NCI-H345 treated with DMSO at 0.1 percent for 48 hours (cell line): ENCODE results near the gene PPT1.

ENCODE experiments used
- DNase-seq: peaks from one replicate; lab custom pipeline; 2025; ENCODE audit not compliant: unreplicated experiment; lab: John Stamatoyannopoulos, UW

Gene PPT1

DNA sequence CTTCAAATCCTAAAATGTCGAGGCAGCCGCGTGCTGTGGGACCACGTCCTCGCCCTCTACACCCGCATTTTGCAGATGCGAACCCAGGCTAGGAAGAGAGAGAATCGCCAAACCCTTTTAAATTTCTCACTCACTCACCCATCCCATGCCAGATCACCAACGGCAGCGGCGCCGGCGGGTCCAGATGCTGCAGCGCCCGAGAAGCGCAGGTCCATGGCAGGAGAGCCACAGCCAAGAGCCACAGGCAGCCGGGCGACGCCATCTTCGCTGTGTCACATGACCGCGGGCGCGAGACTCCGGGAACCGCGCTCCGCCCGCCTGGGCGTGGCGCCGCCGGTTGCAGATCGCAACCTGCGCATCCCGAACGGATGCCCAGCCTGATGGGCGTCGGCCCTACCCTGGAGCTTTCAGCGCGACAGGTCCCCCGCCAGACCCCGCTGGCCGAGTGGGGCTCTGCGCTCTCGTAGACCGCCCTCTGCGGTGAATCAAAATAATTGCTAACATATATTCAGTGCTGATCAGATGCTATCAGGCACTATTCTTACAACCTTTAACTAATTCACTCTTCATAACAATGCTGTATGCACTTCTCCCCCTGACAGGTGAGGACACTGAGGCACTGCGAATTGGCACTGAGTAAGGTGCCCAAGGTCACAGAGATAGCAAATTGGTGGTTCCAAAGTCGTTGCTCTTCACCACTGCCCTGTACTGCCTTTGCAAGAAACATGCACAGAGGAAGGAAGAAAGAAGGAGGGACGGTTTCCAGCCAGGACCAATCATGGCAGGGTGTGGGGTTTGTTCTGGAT lies at the start of gene PPT1:
Gene PPT1, minus strand, starts transcription at position 276 of the 806 bp plus-strand sequence. Its CDS starts 14 bp downstream, at position 262.
- peak; percentile 75 for DNase-seq

DNA sequence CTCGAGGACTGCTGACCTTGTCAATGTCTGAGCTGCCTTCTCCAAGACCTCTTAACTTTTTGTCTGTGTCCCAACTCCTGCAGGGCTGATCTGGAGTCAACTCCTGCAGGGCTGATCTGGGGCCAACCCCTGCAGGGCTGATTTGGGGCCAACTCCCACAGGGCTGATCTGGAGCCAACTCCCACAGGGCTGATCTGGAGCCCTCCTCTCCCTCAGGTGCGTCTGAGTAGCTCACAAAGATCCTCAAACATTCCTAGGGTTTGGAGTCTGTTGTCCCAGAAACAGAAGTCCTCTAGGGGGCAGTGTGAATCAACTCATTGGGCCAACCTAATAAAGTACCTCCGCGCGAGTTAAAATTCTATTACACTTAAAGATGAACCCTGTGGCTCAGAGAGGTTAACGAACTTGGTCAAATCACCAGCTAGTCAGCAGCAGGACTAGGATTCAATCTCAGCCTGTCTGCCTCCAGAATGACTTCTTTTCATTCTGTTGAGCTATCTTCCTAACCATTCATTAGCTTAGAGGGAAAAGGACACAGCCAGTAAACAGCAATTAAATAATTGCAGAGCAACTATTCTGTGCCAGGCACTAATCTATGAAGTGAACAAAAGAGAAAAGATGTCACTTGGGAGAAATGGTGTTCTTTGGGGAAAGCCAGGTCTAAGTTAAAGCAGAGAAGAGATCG lies 47.0 kb upstream of the PPT1 start:
- DNase-seq: peak; percentile 53

DNA sequence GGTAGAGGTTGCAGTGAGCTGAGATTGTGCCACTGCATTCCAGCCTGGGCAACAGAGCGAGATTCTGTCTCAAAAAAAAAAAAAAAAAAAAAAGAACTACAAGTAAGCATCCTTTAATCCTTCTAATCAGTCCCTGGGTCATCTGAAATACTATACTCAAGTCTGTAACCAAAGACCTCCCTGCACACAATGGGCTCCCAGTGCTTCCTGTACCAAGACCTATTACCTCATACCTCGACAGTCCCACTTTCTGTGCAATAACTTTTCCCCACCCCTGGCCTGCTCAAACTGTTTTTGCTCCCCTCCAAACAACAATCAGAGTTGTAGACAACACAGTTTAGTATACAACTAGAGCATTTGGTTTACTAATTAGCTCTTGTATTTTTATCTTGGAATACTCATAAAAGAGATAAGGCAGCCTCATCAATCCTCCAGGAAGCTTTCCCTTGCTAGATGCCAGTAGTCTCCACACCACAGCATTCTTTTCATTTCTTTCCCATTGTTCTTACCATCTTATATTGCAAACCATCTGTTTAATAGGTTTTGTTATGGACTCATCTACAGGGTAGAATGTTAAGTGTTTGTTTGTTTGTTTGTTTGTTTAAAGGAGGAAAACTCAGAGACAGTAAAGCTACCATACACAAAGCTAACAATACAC lies 45.0 kb upstream of the PPT1 start:
- no peak for DNase-seq

DNA sequence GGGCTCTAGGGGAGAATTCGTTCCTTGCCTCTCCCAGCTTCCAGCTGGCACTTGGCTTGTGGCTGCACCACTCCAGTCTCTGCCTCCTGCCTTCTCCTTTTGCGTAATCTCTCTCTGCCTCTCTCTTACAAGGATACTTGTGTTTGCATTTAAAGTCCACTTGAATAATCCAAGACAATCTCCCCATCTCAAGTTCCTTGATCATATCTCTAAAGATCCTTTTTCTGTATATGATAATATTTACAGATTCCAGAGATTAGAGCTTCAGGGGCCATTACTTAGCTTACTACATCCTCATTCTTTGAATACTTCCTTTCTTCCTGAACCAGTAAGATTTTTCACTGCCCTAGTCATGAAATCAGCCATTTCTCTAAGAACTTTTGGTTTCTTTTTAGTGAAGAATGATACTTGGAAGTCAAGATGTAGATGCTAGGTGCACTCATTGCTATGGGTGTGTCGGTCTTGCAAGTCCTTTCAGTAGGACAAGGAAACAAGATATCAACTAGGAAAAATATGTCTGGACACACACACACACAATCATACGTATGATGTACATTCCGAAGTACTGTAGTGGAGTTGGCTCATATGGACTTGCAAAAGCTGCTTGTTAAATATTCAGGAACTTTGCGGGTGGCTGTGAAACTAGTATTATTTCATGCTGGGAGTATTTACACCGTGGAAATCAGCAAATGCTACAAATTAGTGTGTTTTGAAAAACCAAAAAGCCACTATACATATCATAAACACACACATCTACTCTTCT lies 43.3 kb upstream of the PPT1 start:
- DNase-seq: no peak

DNA sequence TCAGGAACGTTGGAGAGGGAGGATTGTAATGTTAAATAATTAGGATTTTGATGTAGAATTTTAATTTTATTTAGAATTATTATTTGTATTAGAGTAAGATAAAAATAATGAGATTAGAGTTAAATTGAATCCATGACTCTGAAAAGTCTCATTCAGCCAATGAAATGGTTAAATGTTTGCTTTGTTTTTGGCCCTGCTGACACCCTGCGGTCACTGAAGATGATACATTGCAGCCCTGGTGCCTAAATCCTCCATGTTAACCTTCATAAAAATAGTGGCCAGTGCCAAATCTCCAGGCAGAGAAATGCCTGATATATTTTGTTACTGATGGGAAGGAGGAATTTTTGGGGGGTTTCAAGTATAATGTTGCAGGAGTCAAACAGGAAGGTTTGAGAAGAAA lies 36.8 kb upstream of the PPT1 start:
- no peak for DNase-seq

DNA sequence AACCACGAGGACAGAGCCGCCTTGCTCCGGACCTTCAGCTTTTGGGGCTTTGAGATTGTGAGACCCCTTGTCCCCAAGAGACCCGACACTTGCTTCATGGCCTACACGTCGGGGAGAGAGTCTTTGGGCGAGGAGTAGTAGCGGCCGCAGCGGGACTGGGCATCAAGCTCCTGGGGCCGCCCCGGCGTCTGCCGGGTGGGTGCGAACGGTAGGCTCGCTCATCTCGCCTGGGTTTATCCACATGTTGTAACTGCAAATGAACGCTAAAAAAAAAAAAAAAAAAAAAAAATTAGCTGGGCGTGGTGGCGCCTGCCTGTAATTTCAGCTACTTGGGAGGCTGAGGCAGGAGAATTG lies 36.2 kb upstream of the PPT1 start:
- DNase-seq: no peak

DNA sequence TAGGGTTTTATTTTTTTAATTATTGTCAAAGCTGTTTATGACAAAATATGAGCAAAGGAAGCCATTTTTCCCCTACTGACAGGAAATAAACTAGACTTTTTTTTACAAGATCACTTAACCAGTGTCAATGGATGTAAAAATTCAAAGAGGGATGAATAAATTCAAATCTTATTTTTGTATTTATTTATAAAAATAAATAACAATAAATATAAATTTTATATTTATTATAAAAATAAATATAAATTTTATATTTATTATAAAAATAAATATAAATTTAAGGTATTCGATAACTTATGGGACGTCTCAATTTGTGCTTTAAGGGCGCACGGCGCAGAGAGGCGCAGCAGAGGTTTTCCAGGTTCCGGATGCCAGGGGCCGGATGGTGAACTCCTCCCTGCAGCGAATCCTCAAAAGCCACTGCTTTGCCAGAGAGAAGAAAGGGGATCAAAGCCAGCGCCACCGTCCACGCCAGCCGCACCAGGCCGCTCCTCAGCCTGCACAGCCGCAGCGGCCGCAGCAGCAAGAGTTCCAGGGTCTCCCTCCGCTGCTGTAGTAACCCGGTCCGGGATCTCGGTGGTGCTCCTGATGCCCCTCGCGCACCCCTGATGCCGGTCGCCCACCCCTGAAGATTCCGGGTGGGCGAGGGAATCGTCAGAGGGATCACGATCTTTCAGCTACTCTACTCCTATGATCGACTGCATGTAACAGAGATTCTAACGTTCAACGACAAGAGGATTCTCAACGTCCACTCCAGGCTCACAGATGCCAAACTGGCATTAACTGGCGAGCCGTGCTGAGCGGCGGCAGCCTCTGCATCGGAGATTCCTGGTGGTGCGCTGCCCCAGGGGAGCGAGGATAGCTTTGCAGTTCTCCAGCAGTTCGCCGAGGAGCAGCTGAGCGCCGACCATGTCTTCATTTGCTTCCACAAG lies 35.6 kb upstream of the PPT1 start:
- no peak for DNase-seq

DNA sequence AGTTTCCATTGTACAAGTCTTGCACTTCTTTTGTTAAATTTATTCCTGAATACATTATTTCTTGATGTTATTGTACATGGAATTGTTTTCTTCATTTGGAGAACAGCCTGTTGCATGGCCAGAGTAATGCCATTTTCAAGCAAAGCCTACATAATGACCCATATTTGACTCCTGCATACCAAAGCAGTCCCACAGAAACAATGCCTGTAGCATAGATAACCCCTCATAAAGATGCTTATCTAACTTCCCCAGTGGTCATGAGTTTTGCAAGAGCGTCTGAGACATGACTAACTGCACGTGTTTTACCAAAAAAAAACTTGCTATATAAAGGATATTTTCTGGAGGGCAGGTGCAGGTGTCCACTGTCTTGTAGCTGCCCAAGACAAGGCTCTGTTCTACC lies 33.8 kb upstream of the PPT1 start:
- no peak for DNase-seq

DNA sequence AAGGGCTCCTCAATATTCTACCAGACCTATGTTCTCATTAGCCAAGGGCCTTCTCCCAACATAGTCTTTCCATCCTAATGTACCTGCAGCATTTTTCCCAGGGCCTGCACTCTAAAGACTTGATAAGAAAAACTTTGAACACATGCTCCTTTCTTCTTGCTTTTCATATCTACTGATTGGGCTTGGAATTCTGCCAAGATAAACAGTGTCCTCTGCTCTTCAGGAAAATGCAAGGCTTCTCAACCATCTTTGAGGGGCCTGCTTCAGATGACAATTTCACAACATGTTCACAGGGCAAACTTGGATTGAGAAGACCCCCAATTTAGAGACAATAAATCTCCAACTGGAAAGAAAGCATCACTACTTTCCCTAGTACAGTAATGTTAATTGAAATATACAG lies 25.8 kb upstream of the PPT1 start:
- no peak for DNase-seq

DNA sequence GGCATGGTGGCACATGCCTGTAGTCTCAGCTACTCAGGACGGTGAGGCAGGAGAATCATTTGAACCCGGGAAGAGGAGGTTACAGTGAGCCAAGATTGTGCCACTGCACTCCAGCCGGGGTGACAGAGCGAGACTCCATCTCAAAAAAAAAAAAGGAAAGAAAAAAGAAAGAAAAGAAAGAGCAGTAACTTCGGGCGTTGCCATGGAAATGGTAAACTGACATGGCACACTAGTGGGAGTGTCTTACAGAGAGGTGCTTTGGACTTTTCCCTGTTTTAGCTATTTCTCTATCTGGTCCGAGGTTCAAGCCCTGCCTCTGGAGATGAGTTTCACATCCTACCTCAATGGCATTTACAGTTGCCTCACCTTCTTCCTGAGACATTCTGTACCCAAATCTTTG lies 23.1 kb upstream of the PPT1 start:
- no peak for DNase-seq

DNA sequence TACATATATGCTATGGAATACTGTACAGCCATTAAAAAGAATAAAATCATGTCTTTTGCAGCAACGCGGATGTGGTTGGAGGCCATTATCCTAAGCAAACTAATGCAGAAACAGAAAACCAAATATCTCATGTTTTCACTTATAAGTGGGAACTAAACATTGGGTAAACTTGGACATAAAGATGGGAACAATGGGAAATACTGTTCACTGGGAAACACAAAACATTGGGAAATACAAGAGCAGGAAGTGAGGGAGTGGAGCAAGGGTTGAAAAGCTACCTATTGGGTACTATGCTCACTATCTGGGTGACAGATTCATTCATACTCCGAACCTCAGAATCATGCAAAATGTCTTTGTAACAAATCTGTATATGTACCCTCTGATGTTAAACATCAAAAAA lies 17.3 kb upstream of the PPT1 start:
- no peak for DNase-seq

DNA sequence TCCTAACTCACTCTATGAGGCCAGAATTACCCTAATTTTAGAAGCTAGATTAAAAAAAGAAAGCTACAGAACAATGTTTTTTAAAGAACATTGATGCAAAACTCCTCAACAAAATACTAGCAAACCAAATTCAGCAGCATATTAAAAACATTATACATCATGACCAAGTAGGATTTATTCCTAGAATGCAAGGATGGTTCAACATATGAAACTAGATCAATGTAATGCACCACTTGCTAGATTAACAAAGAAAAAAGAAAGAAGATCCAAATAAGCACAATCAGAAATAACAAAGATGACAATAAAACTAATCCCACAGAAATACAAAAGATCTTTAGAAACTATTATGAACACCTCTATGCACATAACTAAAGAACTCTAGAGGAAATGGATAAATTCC lies 13.3 kb upstream of the PPT1 start:
- no peak for DNase-seq

DNA sequence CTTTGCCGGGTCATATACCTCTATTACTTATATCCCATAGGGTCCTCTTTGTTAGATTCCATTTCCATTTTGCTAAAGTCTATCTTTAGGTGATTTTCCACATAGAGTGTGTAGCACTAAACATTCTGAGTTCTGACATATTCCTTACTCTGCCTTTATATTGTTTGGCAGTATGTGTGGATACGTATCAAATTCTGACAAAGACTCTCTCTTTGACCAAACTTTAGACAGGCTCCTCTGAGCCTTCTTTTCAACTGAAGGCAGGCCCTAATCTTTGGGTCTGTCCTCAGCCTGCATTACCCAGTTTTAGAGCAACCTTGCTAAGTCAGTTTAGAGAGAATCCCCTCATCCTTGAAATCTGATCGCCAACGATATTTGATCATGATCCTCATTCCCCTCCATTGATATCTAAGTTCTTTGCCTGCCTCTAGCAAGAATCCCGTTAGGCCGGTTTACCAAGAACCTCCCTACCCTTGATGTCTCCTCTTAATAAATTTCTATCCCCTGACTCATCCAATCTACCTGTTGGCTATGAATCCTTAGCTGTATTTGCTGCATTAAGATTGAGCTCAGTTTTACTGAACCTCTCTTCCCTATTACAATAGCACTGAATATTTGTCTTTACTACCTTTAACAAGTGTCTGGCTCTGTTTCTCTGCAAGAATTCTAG lies 10.4 kb upstream of the PPT1 start:
- no peak for DNase-seq

DNA sequence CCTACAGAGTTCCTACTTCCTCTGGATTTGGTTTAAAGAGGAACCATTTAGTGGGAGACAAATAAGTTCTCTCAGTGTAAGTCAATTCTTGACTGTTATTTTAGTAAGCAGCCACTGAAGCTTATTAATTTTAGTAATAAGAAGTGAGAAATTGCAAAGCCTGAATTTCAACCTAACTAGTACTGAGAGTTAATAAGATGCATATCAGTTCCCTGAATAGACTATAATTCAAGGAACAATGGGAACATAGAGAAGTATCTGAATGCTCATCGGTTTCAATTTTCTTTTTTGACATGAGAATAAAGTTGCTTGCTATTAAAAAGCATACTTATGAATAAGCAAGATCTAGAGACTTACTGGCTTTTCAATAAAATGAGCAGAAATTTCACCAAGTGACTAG lies 8.0 kb upstream of the PPT1 start:
- no peak for DNase-seq

DNA sequence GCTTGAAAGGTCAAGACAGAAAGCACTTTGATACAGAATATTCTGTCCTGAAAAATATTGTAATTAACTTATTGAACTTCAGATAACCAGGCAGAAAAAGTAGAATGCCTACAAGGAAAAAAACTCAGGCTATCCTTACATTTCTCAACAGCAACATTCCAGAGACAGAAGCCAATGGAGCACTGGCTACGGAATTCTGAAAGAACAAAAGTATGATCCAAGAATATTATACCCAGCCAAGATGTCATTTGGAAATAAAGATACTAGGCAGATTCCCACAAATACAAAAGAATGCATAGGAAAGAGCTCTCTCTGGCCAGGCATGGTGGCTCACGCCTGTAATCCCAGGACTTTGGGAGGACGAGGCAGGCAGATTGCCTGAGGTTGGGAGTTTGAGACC lies 5.8 kb upstream of the PPT1 start:
- DNase-seq: no peak

DNA sequence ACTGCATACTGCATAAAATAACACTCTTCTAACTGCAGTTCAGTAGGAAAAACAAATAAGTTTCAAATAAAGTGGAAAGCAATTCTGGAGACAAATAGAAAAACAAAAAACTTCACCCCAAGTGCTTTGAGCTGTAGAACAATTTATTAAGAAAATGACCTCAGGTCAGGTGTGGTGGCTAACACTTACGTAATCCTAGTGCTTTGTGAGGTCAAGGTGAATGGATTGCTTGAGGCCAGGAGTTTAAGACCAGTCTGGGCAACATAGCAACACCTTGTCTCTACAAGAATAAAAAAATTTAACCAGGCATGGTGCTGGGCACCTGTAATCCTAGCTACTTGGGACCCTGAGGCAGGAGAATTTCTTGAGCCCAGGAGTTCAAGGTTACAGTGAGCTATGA lies 5.0 kb upstream of the PPT1 start:
- no peak for DNase-seq

DNA sequence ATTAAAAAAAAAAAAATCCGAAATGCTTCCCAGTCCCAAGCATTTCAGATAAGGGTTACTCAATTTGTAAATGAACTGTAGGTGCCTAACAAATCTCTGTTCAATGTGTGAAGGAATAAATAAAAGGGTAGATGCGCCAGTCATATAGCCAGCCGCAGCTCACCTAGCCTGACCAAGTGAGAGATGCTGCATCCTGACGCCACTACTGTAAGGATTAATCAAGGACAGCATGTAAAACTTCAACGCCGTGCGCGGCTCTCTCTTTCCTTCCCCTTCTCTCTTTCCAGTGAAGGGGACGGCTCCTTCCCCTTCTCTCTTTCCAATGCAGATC lies 441 bp downstream of the PPT1 start:
- DNase-seq: no peak

DNA sequence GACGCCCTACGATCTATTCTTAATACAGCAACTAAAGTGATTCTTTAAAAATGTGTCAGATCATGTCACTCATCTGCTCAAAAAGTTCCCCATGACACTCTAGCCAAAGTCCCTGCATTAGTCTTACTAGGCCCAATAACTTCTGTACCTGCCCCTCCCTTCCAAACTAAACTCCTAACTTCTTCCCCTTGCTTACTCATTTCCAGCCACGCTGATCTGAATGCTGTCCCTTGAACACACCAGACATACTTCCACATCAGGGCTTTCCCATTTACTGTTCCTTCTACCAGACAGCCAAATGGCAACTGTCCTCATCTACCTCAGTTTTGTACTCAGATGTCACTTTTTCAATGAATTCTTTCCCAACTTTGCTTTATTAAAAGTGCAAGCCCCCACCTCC lies 1.2 kb downstream of the PPT1 start:
- DNase-seq: no peak

DNA sequence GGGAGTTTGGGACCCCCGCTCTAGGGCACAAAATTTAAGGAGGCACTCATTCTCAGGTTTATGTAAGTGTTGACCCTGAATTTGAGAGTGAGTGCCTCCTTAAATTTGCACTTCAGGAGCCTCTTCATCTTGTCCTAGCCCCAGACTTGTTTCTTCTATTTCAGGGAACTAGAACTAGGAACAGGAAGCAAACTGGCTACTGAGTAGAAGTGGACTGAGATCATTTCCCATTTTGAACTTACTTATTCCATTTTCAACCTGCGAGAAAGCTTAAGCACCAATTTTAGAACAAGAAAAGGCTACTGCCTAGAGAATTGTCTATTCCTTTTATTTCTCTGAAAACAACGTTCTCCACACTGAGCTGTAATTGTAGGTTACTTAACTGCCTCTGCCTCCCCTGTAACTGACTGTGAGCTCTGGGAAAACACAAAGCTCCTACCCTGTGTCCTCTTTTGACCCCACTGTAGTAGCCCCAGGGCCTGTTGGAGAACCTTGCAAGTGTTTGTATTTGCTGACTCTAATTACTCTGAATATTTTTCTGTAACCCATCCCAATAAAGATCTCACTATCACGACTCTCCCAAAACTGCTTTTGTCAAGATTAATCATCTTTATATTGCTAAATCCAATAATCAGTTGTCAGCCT lies 2.5 kb downstream of the PPT1 start:
- DNase-seq: no peak
